ENCODE results near the gene IL27RA.

DNA sequence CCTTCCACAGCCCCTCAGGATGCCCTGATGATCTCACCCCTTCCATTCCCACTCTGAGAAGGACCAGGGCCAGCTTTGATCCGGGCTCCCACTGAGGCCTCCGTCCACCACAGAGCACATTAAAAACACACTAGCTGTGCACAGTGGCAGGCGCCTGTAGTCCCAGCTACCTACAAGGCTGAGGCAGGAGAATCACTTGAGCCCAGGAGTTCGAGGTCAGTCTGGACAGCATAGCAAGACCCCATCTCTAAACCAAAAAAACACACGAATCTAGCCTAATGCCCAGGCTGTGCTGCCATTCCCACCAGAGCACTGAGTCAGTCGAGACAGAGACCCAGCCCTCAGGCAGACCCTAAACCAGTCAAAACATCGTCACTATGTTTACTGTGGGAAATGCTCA, 39.5 kb upstream of the IL27RA start:
- TF ChIP-seq PPARA (CRISPR knock-in tag; IDR thresholded peaks at IDR 0.05; ENCODE audit: borderline replicate concordance) (no peak), ARNTL (CRISPR knock-in tag; IDR thresholded peaks at IDR 0.05; ENCODE audit: borderline replicate concordance, low read depth) (no peak), ZNF8 (CRISPR knock-in tag; IDR thresholded peaks at IDR 0.05) (no peak), ESRRG (CRISPR knock-in tag; IDR thresholded peaks at IDR 0.05) (no peak), RARB (CRISPR knock-in tag; IDR thresholded peaks at IDR 0.05) (no peak)
